ENCODE measurements around the gene PIRT.

Gene PIRT

GRCh38 chr17:10785295-10785694 lies 52.6 kb downstream of the PIRT start:
- Histone ChIP-seq H3K4me3 (ENCODE audit: low read depth, low read length, poor library complexity, severe bottlenecking) (no peak overlapping the region), H3K36me3 (ENCODE audit: insufficient read depth, low read length) (no peaks in the 10 kb centered on the region), H3K9me3 (ENCODE audit: low read length) (no peaks in the 10 kb centered on the region), H3K27ac (ENCODE audit: low read depth, low read length, poor library complexity, severe bottlenecking) (no peak overlapping the region), H3K79me2 (ENCODE audit: insufficient read depth, low read length) (no peaks in the 10 kb centered on the region), H3K4me2 (ENCODE audit: low read length) (no peak overlapping the region), H3K9me2 (ENCODE audit: low read depth, low read length) (no peaks in the 10 kb centered on the region), H3K27me3 (ENCODE audit: insufficient read depth, low read length) (no peaks in the 10 kb centered on the region; the same call in 1 of the 2 replicates), H3F3A (ENCODE audit: insufficient read depth, low read length) (no peaks in the 10 kb centered on the region), H3K4me1 (ENCODE audit: insufficient read depth, low read length, severe bottlenecking) (no peaks in the 10 kb centered on the region), H3K9ac (ENCODE audit: low read length) (no peak overlapping the region), H2AFZ (ENCODE audit: low read length) (no peak overlapping the region), H4K20me1 (ENCODE audit: insufficient read depth, low read length) (no peaks in the 10 kb centered on the region)
- no peak for TF ChIP-seq EZH2 (IDR thresholded peaks at IDR 0.05; ENCODE audit: borderline replicate concordance, low read length)

- H3F3A ChIP-seq (ENCODE audit: insufficient read depth, low read length), result no peaks in the 10 kb centered on the region
- H3K9me2 ChIP-seq (ENCODE audit: low read depth, low read length), result no peaks in the 10 kb centered on the region
- TF ChIP-seq EZH2 (IDR thresholded peaks at IDR 0.05; ENCODE audit: borderline replicate concordance, low read length) (no peak), CTCF (IDR thresholded peaks at IDR 0.05; ENCODE audit: low read length) (no peak)
- no peak overlapping the region for H3K9ac ChIP-seq (ENCODE audit: low read length)
- no peaks in the 10 kb centered on the region for H3K79me2 ChIP-seq (ENCODE audit: insufficient read depth, low read length)
- H3K4me1 ChIP-seq (ENCODE audit: insufficient read depth, low read length, severe bottlenecking), result no peaks in the 10 kb centered on the region
- H3K4me3 ChIP-seq (ENCODE audit: low read depth, low read length, poor library complexity, severe bottlenecking), result no peak overlapping the region
- no peaks in the 10 kb centered on the region for H4K20me1 ChIP-seq (ENCODE audit: insufficient read depth, low read length)
- H3K4me2 ChIP-seq (ENCODE audit: low read length), result no peak overlapping the region
- H3K27me3 ChIP-seq (ENCODE audit: insufficient read depth, low read length), result 0 out of 2 replicates have a peak, but pooled peaks cover 3% of the 10 kb centered on the region
- no peak overlapping the region for H2AFZ ChIP-seq (ENCODE audit: low read length)
- H3K27ac ChIP-seq (ENCODE audit: low read depth, low read length, poor library complexity, severe bottlenecking), result no peak overlapping the region
- no peaks in the 10 kb centered on the region for H3K36me3 ChIP-seq (ENCODE audit: insufficient read depth, low read length)
- H3K9me3 ChIP-seq (ENCODE audit: low read length), result no peaks in the 10 kb centered on the region
Observed at GRCh38 chr17:10779609-10780008, 58.3 kb downstream of the PIRT start.

GRCh38 chr17:10777890-10778289 lies 60.0 kb downstream of the PIRT start:
- no peaks in the 10 kb centered on the region for H3F3A ChIP-seq (ENCODE audit: insufficient read depth, low read length)
- H3K4me3 ChIP-seq (ENCODE audit: low read depth, low read length, poor library complexity, severe bottlenecking), result no peak overlapping the region
- H3K9ac ChIP-seq (ENCODE audit: low read length), result no peak overlapping the region
- H3K4me2 ChIP-seq (ENCODE audit: low read length), result no peak overlapping the region
- H3K27me3 ChIP-seq (ENCODE audit: insufficient read depth, low read length), result 0 out of 2 replicates have a peak, but pooled peaks cover 3% of the 10 kb centered on the region
- no peak for TF ChIP-seq CTCF (IDR thresholded peaks at IDR 0.05; ENCODE audit: low read length)
- no peak for TF ChIP-seq EZH2 (IDR thresholded peaks at IDR 0.05; ENCODE audit: borderline replicate concordance, low read length)
- H3K36me3 ChIP-seq (ENCODE audit: insufficient read depth, low read length), result no peaks in the 10 kb centered on the region
- H3K27ac ChIP-seq (ENCODE audit: low read depth, low read length, poor library complexity, severe bottlenecking), result no peak overlapping the region
- H3K79me2 ChIP-seq (ENCODE audit: insufficient read depth, low read length), result no peaks in the 10 kb centered on the region
- no peaks in the 10 kb centered on the region for H3K9me3 ChIP-seq (ENCODE audit: low read length)
- H3K4me1 ChIP-seq (ENCODE audit: insufficient read depth, low read length, severe bottlenecking), result no peaks in the 10 kb centered on the region
- H2AFZ ChIP-seq (ENCODE audit: low read length), result no peak overlapping the region
- no peaks in the 10 kb centered on the region for H4K20me1 ChIP-seq (ENCODE audit: insufficient read depth, low read length)
- no peaks in the 10 kb centered on the region for H3K9me2 ChIP-seq (ENCODE audit: low read depth, low read length)

DNA sequence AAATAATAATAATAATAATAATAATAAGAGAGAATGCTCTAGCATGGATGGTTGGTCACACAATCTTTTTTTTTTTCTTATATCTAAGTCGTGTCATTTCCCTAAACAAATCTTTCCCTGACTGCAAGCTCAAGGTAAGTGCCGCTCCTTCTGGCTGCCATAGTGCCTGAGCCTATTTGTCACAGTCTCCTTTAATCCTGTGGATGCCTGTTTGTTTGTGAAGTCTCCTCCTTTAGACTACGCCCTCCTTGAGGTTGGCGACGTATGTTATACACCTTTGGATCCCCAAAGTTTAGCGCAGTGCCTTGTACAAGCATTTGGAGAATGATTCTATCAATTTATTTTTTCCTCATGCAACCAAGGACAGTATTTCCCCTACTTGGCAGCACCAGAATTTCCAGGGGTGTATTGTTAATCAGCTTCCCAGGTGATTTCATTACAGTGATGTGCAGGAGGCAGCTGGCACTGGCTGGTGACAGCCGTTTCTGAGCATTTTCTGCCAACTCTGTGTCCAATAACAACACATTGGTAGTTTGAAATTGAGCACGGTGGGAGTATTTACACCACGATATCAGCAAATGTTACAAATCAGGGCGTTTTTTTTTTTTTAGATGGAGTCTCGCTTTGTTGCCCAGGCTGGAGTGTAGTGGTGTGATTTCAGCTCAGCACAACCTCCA lies 60.6 kb downstream of the PIRT start:
- Histone ChIP-seq H3K4me1 (ENCODE audit: insufficient read depth, low read length, severe bottlenecking) (no peaks in the 10 kb centered on the region), H3K9me3 (ENCODE audit: low read length) (no peaks in the 10 kb centered on the region), H3K9ac (ENCODE audit: low read length) (no peak overlapping the region), H3K9me2 (ENCODE audit: low read depth, low read length) (no peaks in the 10 kb centered on the region), H3F3A (ENCODE audit: insufficient read depth, low read length) (no peaks in the 10 kb centered on the region), H2AFZ (ENCODE audit: low read length) (no peak overlapping the region), H3K27me3 (ENCODE audit: insufficient read depth, low read length) (0 out of 2 replicates have a peak, but pooled peaks cover 3% of the 10 kb centered on the region), H4K20me1 (ENCODE audit: insufficient read depth, low read length) (no peaks in the 10 kb centered on the region), H3K27ac (ENCODE audit: low read depth, low read length, poor library complexity, severe bottlenecking) (no peak overlapping the region), H3K36me3 (ENCODE audit: insufficient read depth, low read length) (no peaks in the 10 kb centered on the region), H3K79me2 (ENCODE audit: insufficient read depth, low read length) (no peaks in the 10 kb centered on the region), H3K4me3 (ENCODE audit: low read depth, low read length, poor library complexity, severe bottlenecking) (no peak overlapping the region), H3K4me2 (ENCODE audit: low read length) (no peak overlapping the region)
- TF ChIP-seq CTCF (IDR thresholded peaks at IDR 0.05; ENCODE audit: low read length) (no peak), EZH2 (IDR thresholded peaks at IDR 0.05; ENCODE audit: borderline replicate concordance, low read length) (no peak)
